ENCODE data around the gene ABCB9.

GRCh38 chr12:122975790-122976647, 9.8 kb upstream of the ABCB9 start:
- TF ChIP-seq MAX (IDR thresholded peaks at IDR 0.05) (no peak), CTCF (IDR thresholded peaks at IDR 0.05 in 2 of 3, conservative IDR thresholded peaks at IDR 0.05 in 1 of 3; ENCODE audit: borderline replicate concordance in 1 of 3, insufficient read depth in 1 of 3, low read depth in 2 of 3, low read length in 2 of 3) (no peak), RAD21 (IDR thresholded peaks at IDR 0.05; ENCODE audit: low read depth) (no peak), JUND (IDR thresholded peaks at IDR 0.05) (no peak), POLR2A (IDR thresholded peaks at IDR 0.05; ENCODE audit: borderline replicate concordance, extremely low read depth, insufficient read depth, insufficient read length) (no peak), EZH2 (IDR thresholded peaks at IDR 0.05) (no peak), SP1 (IDR thresholded peaks at IDR 0.05; ENCODE audit: low read depth) (no peak), SRF (IDR thresholded peaks at IDR 0.05; ENCODE audit: low read depth) (no peak), EGR1 (IDR thresholded peaks at IDR 0.05; ENCODE audit: low read depth) (no peak), FOSL1 (IDR thresholded peaks at IDR 0.05; ENCODE audit: low read depth) (no peak), ELF1 (IDR thresholded peaks at IDR 0.05; ENCODE audit: borderline replicate concordance, low read depth) (no peak), SIN3A (IDR thresholded peaks at IDR 0.05; ENCODE audit: low read depth) (no peak), YY1 (IDR thresholded peaks at IDR 0.05; ENCODE audit: extremely low read depth, insufficient replicate concordance, low read depth, low read length) (no peak)

Data from HCT116 (cell line).